ENCODE data around the gene STK11IP.

DNA sequence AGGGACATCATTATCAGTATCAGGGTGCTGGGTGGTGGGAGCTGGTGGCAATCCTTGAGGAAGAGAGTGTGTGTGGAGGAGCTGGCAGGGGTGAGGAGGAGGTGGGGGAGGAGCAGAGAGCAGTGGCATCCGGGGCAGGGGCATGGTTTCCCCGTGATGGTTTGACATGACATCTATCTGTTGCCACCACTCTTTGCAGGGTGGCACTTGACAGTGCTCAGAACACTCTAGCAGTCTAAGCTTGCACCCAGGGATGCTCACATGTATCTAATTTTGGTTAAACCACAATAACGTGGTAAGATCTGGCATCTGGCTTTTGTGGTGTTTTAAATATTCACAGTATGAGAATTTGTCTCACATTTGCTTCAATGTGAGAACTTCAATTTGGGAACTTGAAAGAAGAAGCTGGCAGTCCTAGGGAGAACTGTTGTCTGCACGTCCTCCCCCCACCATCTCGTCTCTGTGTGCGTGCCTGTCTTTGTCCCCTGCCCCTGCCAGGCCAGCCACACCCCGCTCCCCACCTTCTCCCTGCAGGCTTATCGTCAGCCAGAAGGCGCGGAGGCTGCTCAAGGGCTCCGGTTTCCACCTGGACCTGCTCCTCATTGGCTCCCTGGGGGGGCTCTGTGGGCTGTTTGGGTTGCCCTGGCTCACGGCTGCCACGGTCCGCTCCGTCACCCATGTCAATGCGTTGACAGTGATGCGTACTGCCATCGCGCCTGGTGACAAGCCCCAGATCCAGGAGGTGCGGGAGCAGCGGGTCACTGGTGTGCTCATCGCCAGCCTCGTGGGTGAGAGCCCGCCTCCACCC, 41.5 kb downstream of the STK11IP start:
- no peak for TF ChIP-seq CTCF (IDR thresholded peaks at IDR 0.05; ENCODE audit: insufficient read depth, low read length, poor library complexity, severe bottlenecking)
- no peak for TF ChIP-seq EZH2phosphoT487 (conservative IDR thresholded peaks at IDR 0.05; ENCODE audit: low read length)
